H9 (cell line): ENCODE results near the gene KLHDC3. TPM values are rescaled to one million over a fixed set of nuclear protein-coding genes. Genes with fewer than 3 reads are reported as not detected.

Experiments
- DNase-seq: peaks from one replicate; pipeline ENCODE4 v3.0.0-alpha.2; 2017
- H2AFZ ChIP-seq: one replicate; pipeline ENCODE4 v1.6.1; 2013; ENCODE audit warnings: mild to moderate bottlenecking, low read length, control low read depth, moderate library complexity
- H2AK5ac ChIP-seq: 2 replicates; pipeline ENCODE4 v1.6.1; 2013; ENCODE audit warnings: low read length, control low read depth, mixed read lengths; ENCODE audit not compliant: insufficient read length
- H2BK120ac ChIP-seq: one replicate; pipeline ENCODE4 v1.6.1; 2013; ENCODE audit warnings: low read depth, mild to moderate bottlenecking, low read length, control low read depth, inconsistent platforms; ENCODE audit not compliant: poor library complexity, severe bottlenecking
- H2BK12ac ChIP-seq: 2 replicates; pipeline ENCODE4 v1.6.1; 2013; ENCODE audit warnings: low read length, control low read depth, mixed read lengths, low read depth; ENCODE audit not compliant: insufficient read length
- H2BK15ac ChIP-seq: 2 replicates; pipeline ENCODE4 v1.6.1; 2013; ENCODE audit warnings: low read depth, low read length, control low read depth
- H2BK20ac ChIP-seq: one replicate; pipeline ENCODE4 v1.6.1; 2013; ENCODE audit warnings: low read depth, mild to moderate bottlenecking, low read length, control low read depth, inconsistent platforms; ENCODE audit not compliant: poor library complexity, severe bottlenecking
- H2BK5ac ChIP-seq: 2 replicates; pipeline ENCODE4 v1.6.1; 2013; ENCODE audit warnings: low read length, control low read depth, mixed read lengths; ENCODE audit not compliant: insufficient read length
- H3K14ac ChIP-seq: 2 replicates; pipeline ENCODE4 v1.6.1; 2013; ENCODE audit warnings: low read length, control low read depth; ENCODE audit not compliant: insufficient read depth
- H3K18ac ChIP-seq: 2 replicates; pipeline ENCODE4 v1.6.1; 2013; ENCODE audit warnings: low read depth, mild to moderate bottlenecking, mixed read lengths, low read length, control low read depth; ENCODE audit not compliant: insufficient read length
- H3K23ac ChIP-seq: 2 replicates; pipeline ENCODE4 v1.6.1; 2013; ENCODE audit warnings: low read length, control low read depth, mixed read lengths, low read depth; ENCODE audit not compliant: insufficient read length
- H3K23me2 ChIP-seq: 2 replicates; pipeline ENCODE4 v1.6.1; 2013; ENCODE audit warnings: low read depth, mild to moderate bottlenecking, mixed read lengths, low read length, control low read depth; ENCODE audit not compliant: insufficient read length, poor library complexity, severe bottlenecking
- H3K27ac ChIP-seq: 2 replicates; pipeline ENCODE4 v1.5.1; 2013; ENCODE audit warnings: low read length, control low read depth, mixed read lengths, low read depth; ENCODE audit not compliant: insufficient read length
- H3K27me3 ChIP-seq: 2 replicates; pipeline ENCODE4 v1.6.1; 2013; ENCODE audit warnings: low read length, control low read depth, inconsistent platforms; ENCODE audit not compliant: insufficient read depth
- H3K4ac ChIP-seq: 2 replicates; pipeline ENCODE4 v1.6.1; 2013; ENCODE audit warnings: low read depth, mild to moderate bottlenecking, control low read depth, inconsistent platforms, low read length, moderate library complexity
- H3K4me1 ChIP-seq: 2 replicates; pipeline ENCODE4 v1.6.1; 2013; ENCODE audit warnings: low read length, control low read depth, inconsistent platforms; ENCODE audit not compliant: insufficient read depth
- H3K4me2 ChIP-seq: 2 replicates; pipeline ENCODE4 v1.6.1; 2013; ENCODE audit warnings: low read length, control low read depth, mixed read lengths; ENCODE audit not compliant: insufficient read length, insufficient read depth
- H3K56ac ChIP-seq: 2 replicates; pipeline ENCODE4 v1.6.1; 2013; ENCODE audit warnings: low read depth, mild to moderate bottlenecking, mixed read lengths, low read length, control low read depth; ENCODE audit not compliant: insufficient read length
- H3K79me1 ChIP-seq: 2 replicates; pipeline ENCODE4 v1.6.1; 2013; ENCODE audit warnings: low read depth, mild to moderate bottlenecking, moderate library complexity, low read length, control low read depth, inconsistent platforms; ENCODE audit not compliant: insufficient read depth, poor library complexity, severe bottlenecking
- H3K79me2 ChIP-seq: 2 replicates; pipeline ENCODE4 v1.6.1; 2013; ENCODE audit warnings: low read length, control low read depth, inconsistent platforms; ENCODE audit not compliant: insufficient read depth
- H3K9ac ChIP-seq: 2 replicates; pipeline ENCODE4 v1.6.1; 2013; ENCODE audit warnings: low read length, control low read depth, mixed read lengths; ENCODE audit not compliant: insufficient read length; ENCODE audit errors: extremely low read depth
- H3K9me3 ChIP-seq: one replicate; pipeline ENCODE4 v1.6.1; 2013; ENCODE audit warnings: low read depth, low read length, inconsistent platforms; ENCODE audit not compliant: control insufficient read depth
- H3T11ph ChIP-seq: one replicate; pipeline ENCODE4 v1.6.1; 2013; ENCODE audit warnings: mild to moderate bottlenecking, low read length, control low read depth, inconsistent platforms
- H4K20me1 ChIP-seq: one replicate; pipeline ENCODE4 v1.6.1; 2013; ENCODE audit not compliant: control insufficient read depth, insufficient read length, insufficient read depth
- H4K5ac ChIP-seq: 2 replicates; pipeline ENCODE4 v1.6.1; 2013; ENCODE audit warnings: low read depth, mild to moderate bottlenecking, mixed read lengths, low read length, control low read depth; ENCODE audit not compliant: insufficient read length
- H4K8ac ChIP-seq: replicated peaks from 2 replicates; pipeline ENCODE4 v1.6.1; 2013; ENCODE audit warnings: low read length, control low read depth, mixed read lengths, low read depth; ENCODE audit not compliant: insufficient read length
- H4K91ac ChIP-seq: 2 replicates; pipeline ENCODE4 v1.6.1; 2013; ENCODE audit warnings: low read depth, mild to moderate bottlenecking, moderate library complexity, mixed read lengths, low read length, control low read depth; ENCODE audit not compliant: insufficient read length
- H3K27ac Mint-ChIP-seq, 3 experiments: 2 replicates in 2 of 3; 3 replicates in 1 of 3; pipeline ENCODE4 v1.8.0; 2020 to 2021; ENCODE audit warnings: mixed read lengths in 3 of 3, mild to moderate bottlenecking in 1 of 3, moderate library complexity in 1 of 3
- H3K27me3 Mint-ChIP-seq: 2 replicates; pipeline ENCODE4 v1.8.0; 2021; ENCODE audit warnings: low read depth, mild to moderate bottlenecking, moderate library complexity, mixed read lengths
- H3K36me3 Mint-ChIP-seq, 3 experiments: 2 replicates in 2 of 3; 3 replicates in 1 of 3; pipeline ENCODE4 v1.8.0; 2020 to 2021; ENCODE audit warnings: low read depth in 3 of 3, mixed read lengths in 3 of 3; ENCODE audit not compliant: insufficient read depth in 1 of 3
- H3K4me1 Mint-ChIP-seq, 2 experiments: 2 replicates each; pipeline ENCODE4 v1.8.0; 2020; ENCODE audit warnings: mixed read lengths in 2 of 2
- H3K4me3 Mint-ChIP-seq, 2 experiments: 2 replicates in 1 of 2; 3 replicates in 1 of 2; pipeline ENCODE4 v1.8.0; 2020 to 2021; ENCODE audit warnings: mild to moderate bottlenecking in 2 of 2, mixed read lengths in 2 of 2, moderate library complexity in 1 of 2
- H3K9me3 Mint-ChIP-seq, 2 experiments: 2 replicates in 1 of 2; 3 replicates in 1 of 2; pipeline ENCODE4 v1.8.0; 2020; ENCODE audit warnings: mild to moderate bottlenecking in 2 of 2, mixed read lengths in 2 of 2, moderate library complexity in 1 of 2
- CTCF ChIP-seq: fragments of 200-600 bp; sonication (generic); conservative IDR thresholded peaks from 3 replicates; pipeline ENCODE4 v1.8.0; 2021; ENCODE audit warnings: antibody characterized with exemption, mild to moderate bottlenecking
- WGBS: extraction: QIAGEN DNeasy Blood & Tissue Kit; methylation state at CpG from one replicate; pipeline ENCODE4 v1.1.7; 2013; ENCODE audit warnings: missing lambda C conversion rate, low lambda C conversion rate, mixed read lengths; ENCODE audit not compliant: insufficient read length; ENCODE audit errors: extremely low coverage; 5-methylcytosine and 5-hydroxymethylcytosine counted together
- total RNA-seq: library from RNA; stranded (reverse); gene quantifications from 2 replicates; pipeline ENCODE4 v1.2.1, GENCODE V29; 2021

Gene KLHDC3
- total RNA-seq, 1 experiment from 2014 or later, result 146 TPM

- H2BK5ac ChIP-seq, result no peak overlapping the region
- H3K23ac ChIP-seq, result no peak overlapping the region
- H2AK5ac ChIP-seq, result no peak overlapping the region
- no peaks in the 10 kb centered on the region for H3K9me3 Mint-ChIP-seq
- peaks cover 12 to 45% (median 30%) of the 10 kb centered on the region in 3 experiments; a peak in 6 of 7 replicates for H3K36me3 Mint-ChIP-seq
- no peak overlapping the region for H2BK12ac ChIP-seq
- no peak for DNase-seq
- H4K91ac ChIP-seq, result no peak overlapping the region
- H3K27me3 ChIP-seq, result no peaks in the 10 kb centered on the region
- H3K4me1 ChIP-seq, result no peaks in the 10 kb centered on the region
- H3K18ac ChIP-seq, result no peak overlapping the region
- no peak overlapping the region for H2BK20ac ChIP-seq
- no peak overlapping the region for H3K4ac ChIP-seq
- no peak overlapping the region for H4K5ac ChIP-seq
- no peak overlapping the region for H2BK120ac ChIP-seq
- H3K79me1 ChIP-seq, result no peaks in the 10 kb centered on the region
- no peak for TF ChIP-seq CTCF
- no peak overlapping the region for H3K4me3 Mint-ChIP-seq
- H3K27ac Mint-ChIP-seq, result no peak overlapping the region
- H3K4me2 ChIP-seq, result no peak overlapping the region
- no peaks in the 10 kb centered on the region for H3K23me2 ChIP-seq
- no peak overlapping the region for H4K8ac ChIP-seq
- 0 out of 4 replicates have a peak, but pooled peaks cover under 1% of the 10 kb centered on the region in 2 experiments for H3K4me1 Mint-ChIP-seq
- H2AFZ ChIP-seq, result no peak overlapping the region
- H2BK15ac ChIP-seq, result no peak overlapping the region
- H3K9me3 ChIP-seq, result no peaks in the 10 kb centered on the region
- no peaks in the 10 kb centered on the region for H4K20me1 ChIP-seq
- no peaks in the 10 kb centered on the region for H3K79me2 ChIP-seq
- no peak overlapping the region for H3K27ac ChIP-seq
- no peaks in the 10 kb centered on the region; the same call in 1 of the 2 replicates for H3K27me3 Mint-ChIP-seq
- H3K14ac ChIP-seq, result no peak overlapping the region
- no peak overlapping the region for H3T11ph ChIP-seq
- WGBS, result no CpG with 5 or more reads among the region's 2 CpGs
- H3K56ac ChIP-seq, result no peak overlapping the region
- no peak overlapping the region for H3K9ac ChIP-seq
Observed at GRCh38 chr6:42993445-42993844, 20.6 kb upstream of the KLHDC3 start.
